Epithelial cell of proximal tubule (primary cell): ENCODE data around the gene RGS7. TPM values are rescaled to one million over a fixed set of nuclear protein-coding genes. Genes with fewer than 3 reads are reported as not detected.

ENCODE experiments used
- DNase-seq: peaks from one replicate; pipeline ENCODE4 v3.0.0-alpha.2; 2011; ENCODE audit warnings: low read depth
- H3K4me3 ChIP-seq: 2 replicates; pipeline ENCODE4 v1.5.1; 2011; ENCODE audit warnings: low read depth, mild to moderate bottlenecking, low read length
- total RNA-seq: library from RNA; depleted of rRNA; stranded (reverse); fragments of >200 nt; gene quantifications from 2 replicates; pipeline ENCODE4 v1.2.3, GENCODE V29; 2015
- TF ChIP-seq, protein P1 (sequence below): conservative IDR thresholded peaks from 2 replicates; pipeline ENCODE4 v1.5.1; 2012; ENCODE audit warnings: low read depth, mild to moderate bottlenecking, low read length

The RGS7 gene
- total RNA-seq, 1 donor from 2014 or later, result 0.06 TPM

DNA sequence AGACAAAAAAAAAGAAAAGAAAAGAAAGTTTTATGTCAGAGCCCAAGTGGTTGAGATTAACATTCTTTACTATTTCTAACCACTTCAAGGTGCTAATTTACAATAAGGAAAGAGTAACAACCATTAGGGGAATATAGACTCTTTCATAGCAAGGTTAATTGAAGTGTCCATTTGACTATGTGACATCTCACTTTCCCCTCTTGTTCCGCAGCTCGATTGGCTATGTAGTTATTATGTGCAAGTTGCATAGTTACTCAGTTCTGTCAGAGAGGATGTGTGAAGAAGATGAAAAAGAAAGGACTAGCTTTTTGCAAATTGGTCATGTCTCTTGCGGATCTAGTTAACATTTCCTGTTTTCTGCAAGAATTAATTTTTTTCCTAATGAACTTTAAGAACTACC lies 273.7 kb downstream of the RGS7 start:
- TF ChIP-seq, protein P1, sequence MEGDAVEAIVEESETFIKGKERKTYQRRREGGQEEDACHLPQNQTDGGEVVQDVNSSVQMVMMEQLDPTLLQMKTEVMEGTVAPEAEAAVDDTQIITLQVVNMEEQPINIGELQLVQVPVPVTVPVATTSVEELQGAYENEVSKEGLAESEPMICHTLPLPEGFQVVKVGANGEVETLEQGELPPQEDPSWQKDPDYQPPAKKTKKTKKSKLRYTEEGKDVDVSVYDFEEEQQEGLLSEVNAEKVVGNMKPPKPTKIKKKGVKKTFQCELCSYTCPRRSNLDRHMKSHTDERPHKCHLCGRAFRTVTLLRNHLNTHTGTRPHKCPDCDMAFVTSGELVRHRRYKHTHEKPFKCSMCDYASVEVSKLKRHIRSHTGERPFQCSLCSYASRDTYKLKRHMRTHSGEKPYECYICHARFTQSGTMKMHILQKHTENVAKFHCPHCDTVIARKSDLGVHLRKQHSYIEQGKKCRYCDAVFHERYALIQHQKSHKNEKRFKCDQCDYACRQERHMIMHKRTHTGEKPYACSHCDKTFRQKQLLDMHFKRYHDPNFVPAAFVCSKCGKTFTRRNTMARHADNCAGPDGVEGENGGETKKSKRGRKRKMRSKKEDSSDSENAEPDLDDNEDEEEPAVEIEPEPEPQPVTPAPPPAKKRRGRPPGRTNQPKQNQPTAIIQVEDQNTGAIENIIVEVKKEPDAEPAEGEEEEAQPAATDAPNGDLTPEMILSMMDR, result no peak
- no peak for DNase-seq
- no peak overlapping the region for H3K4me3 ChIP-seq

DNA sequence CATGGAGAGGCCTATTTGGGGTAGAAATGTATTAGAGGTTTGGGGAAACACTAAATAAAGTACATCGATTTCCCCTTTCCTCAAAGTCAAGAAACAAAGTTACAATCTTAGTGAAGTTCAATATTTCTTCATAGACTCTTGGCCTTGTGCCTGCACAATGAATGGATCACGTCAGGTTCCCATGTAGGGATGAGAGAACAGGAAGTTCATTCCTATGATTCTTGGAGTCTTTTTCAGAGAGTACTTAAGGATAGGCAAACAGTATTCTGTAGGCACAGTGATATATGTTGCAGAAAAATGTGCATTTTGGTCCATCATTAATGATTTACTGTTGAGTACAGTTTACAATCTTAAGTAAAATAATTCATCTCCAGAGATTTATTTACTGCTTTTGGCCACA lies 275.5 kb downstream of the RGS7 start:
- no peak overlapping the region for H3K4me3 ChIP-seq
- DNase-seq, result no peak
- TF ChIP-seq, protein P1, result no peak

DNA sequence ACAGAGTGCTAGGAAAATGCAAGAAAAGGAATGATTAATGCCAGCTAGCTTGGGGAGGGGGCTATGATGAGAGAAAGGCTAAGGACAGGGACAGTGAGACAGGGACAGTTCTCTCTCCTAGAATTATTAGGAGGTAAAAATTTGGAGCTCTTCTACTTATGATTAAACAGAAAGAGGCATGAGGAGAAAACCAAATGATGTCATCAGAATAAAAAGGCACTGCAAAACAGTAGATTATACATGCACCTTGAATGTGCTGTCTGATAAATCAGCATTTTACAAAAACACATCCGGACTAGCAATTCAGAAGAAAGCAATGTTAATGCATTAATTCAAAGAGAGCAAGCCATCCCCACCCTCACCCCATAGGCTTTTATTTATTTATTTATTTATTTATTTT lies 277.5 kb downstream of the RGS7 start:
- TF ChIP-seq, protein P1, result no peak
- H3K4me3 ChIP-seq, result no peak overlapping the region
- no peak for DNase-seq

DNA sequence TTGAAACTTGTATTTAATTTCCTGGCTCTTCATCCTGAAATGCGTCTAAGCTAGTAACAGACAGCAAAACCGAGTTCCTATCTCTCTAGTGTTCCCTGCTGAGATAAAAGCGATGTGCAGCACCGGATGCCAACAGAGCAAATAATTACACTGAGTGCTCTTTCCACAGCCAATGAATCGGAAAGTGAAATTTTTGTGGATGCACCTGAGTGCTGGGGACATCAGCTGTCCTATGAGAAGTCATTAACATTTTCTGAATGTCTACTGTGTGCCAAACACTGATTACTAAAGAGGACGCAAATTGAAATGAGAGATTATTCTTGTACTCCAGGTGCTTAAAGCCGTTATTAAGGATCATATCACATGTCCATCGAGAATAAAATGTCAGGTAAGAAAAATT lies 278.0 kb downstream of the RGS7 start:
- no peak overlapping the region for H3K4me3 ChIP-seq
- TF ChIP-seq, protein P1, result no peak
- no peak for DNase-seq

DNA sequence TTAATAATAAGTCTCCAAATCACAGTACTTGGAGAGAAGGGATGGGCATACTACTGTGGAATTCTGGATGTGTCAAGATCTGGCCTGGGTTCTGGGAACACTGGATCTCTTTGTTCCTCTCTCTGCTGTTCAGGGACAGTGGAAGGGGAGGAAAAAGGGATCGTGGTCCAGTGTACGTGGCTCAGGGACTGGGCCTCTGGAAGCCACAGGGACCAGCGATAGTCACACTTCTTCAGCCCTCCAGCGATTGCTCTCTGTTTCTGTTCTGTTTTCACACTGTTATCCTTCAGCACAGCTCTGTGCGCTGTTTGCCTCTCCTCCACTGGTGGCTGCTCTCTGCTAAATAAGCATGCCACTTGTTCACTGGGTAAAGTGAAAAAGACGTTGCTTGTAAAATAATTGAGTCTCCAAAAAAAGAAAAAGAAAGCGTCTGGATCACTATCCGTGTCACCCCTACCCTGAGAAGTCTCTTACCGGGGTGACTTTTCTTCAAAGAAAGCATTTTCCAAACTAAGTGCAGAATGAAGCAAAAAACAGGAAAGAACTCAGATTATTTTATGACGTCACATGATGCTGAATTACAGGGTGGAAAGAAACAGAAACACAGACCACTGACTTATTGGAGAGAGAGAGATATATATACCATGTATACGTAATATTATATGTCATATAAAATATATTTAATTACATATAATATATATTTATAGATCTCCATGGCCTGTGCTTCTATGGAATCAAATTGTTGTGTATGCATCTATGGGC lies 279.4 kb downstream of the RGS7 start:
- no peak overlapping the region for H3K4me3 ChIP-seq
- DNase-seq, result no peak
- TF ChIP-seq, protein P1, result no peak

DNA sequence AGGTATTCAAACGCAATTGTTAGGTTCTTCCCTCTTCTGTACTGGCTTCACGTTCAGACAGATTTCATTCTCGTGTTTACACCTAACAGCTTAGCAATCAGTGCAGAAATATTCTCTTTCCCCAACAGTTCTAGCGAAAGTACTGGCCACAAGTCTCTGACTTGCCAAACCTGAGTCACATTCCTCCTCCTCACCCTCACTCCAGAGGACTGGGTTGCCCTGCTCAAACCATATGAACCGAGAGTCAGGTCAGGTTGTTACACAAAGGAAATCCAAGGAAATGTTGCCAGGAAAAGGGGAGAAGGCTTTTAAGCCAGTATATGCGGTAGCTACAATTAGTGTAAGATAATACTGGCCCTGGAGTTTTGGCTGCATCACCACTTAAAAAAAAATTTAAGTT lies 282.5 kb downstream of the RGS7 start:
- no peak for DNase-seq
- no peak overlapping the region for H3K4me3 ChIP-seq
- TF ChIP-seq, protein P1, result no peak

DNA sequence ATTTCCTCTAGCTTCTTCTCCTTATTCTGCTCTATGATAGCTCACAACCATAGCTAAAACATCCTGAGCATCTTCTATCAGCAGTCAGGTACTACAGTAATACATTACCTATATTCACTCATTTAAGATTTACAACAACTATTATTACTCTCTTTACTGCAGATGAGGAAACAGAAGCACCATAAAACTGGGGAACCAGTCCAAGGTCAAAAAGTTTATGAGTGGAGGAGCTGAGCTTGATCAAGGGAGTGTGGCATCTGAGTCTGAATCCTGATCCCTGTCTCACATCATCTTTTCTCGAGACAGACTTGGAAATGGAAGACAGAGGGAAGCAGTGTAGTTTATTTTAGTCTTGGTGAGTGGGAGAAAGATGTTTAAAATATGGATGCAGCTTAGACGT lies 288.6 kb downstream of the RGS7 start:
- TF ChIP-seq, protein P1, result no peak
- no peak for DNase-seq
- H3K4me3 ChIP-seq, result no peak overlapping the region
